Right ventricle myocardium superior (tissue), 1 donor: ENCODE data around the gene RNF213. TPM values are rescaled to one million over a fixed set of nuclear protein-coding genes. Genes with fewer than 3 reads are reported as not detected.
"Not testable (repeated sequence)": the region's sequence is repeated elsewhere in the genome, so short reads cannot be mapped to it uniquely, and the experiment has no call there.

ENCODE experiments used
- ATAC-seq: fragments of 200-7000 bp; cut with Tn5 transposase; one replicate; pipeline ENCODE4 v1.9.1; 2020; ENCODE audit warnings: mild to moderate bottlenecking; ENCODE audit not compliant: poor library complexity
- DNase-seq: peaks from one replicate; pipeline ENCODE4 v3.0.0-alpha.2; 2020
- intact Hi-C: fragments of 100-400 bp; cut with DNase I; formaldehyde crosslinking; loops from one replicate; pipeline ENCODE4 v1.11.2; 2022
- total RNA-seq: library from RNA; stranded (reverse); fragmentation: NEBNext Ultra II Directional; extraction: Animal tissue kit (Norgen Biotek cat#: 25700); gene quantifications from one replicate; pipeline ENCODE4 v1.2.1, GENCODE V29; 2021
- donor health status: DM: no; HTN: yes; CAD: no; lungs with severe emphysema.

Gene RNF213
- total RNA-seq, 1 donor from 2014 or later: 29.9 TPM

GRCh38 chr17:80285237-80285920 is 24.7 kb downstream of the RNF213 start:
- ATAC-seq: no peak
- intact Hi-C loops: no loop called here
- DNase-seq: no peak

GRCh38 chr17:80286638-80286960 is 25.9 kb downstream of the RNF213 start:
- DNase-seq (no peak), ATAC-seq (no peak)
- intact Hi-C loops: no loop called here

DNA sequence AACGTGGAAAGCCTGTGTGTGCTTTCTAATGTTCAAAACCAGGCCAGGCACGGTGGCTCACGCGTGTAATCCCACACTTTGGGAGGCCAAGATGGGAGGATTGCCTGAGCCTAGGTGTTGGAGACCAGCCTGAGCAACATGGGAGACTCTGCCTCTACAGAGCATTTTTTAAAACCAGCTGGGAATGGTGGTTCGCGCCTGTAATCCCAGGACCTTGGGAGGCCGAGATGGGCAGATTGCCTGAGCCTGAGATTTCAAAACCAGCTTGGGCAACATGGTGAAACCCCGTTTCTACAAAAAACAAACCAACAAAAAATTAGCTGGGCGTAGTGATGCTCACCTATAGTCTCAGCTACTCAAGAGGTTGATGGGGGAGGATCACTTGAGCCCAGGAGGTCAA is 26.4 kb downstream of the RNF213 start:
- ATAC-seq: no peak
- DNase-seq: no peak
- intact Hi-C loops: no loop called here

DNA sequence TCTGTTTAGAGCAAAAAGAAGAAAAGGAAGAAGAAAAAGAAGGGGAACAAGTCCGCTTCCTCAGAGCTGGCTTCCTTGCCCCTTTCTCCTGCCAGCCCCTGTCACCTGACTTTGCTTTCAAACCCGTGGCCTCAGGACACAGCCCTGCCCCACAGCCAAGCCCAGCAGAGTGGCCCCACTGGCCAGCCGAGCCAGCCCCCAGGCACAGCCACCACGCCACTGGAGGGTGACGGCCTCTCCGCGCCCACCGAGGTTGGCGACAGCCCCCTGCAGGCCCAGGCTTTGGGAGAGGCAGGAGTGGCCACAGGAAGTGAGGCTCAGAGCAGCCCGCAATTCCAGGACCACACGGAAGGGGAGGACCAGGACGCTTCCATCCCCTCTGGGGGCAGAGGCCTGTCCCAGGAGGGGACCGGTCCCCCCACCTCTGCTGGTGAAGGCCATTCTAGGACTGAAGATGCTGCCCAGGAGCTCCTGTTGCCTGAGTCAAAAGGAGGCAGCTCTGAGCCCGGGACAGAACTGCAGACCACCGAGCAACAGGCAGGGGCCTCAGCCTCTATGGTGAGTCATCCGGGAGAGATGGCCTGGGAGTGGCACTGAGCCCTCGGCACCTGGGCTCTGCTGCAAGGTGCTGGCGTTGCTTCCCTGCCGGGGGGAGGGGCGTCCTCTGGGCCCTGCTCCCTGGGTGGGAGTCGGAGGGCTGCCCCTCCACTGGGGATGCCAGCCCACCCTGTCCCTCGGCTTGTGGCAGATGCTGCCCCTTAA is 27.3 kb downstream of the RNF213 start:
- intact Hi-C loops: no loop called here

GRCh38 chr17:80289616-80290015 is 29.0 kb downstream of the RNF213 start:
- ATAC-seq: no peak
- intact Hi-C loops: no loop called here
- no peak for DNase-seq

More for the DNA sequence above, 27.3 kb downstream of the RNF213 start:
- ATAC-seq: no peak
- DNase-seq: no peak

GRCh38 chr17:80290156-80290555 is 29.5 kb downstream of the RNF213 start:
- no peak for DNase-seq
- intact Hi-C loops: no loop called here
- no peak for ATAC-seq

- ATAC-seq (no peak), DNase-seq (no peak)
- intact Hi-C loops: no loop called here
These were observed 30.6 kb downstream of the RNF213 start for GRCh38 chr17:80291260-80291659.

GRCh38 chr17:80291691-80292487 is 31.2 kb downstream of the RNF213 start:
- ATAC-seq (no peak), DNase-seq (no peak)
- intact Hi-C loops: no loop called here

- ATAC-seq (no peak), DNase-seq (no peak)
- intact Hi-C loops: no loop called here
These were observed 31.9 kb downstream of the RNF213 start for GRCh38 chr17:80292521-80292971.

GRCh38 chr17:80294210-80294609 is 33.6 kb downstream of the RNF213 start:
- ATAC-seq: peak; percentile 18
- intact Hi-C loops: no loop called here
- peak; percentile 38 for DNase-seq

- ATAC-seq (no peak), DNase-seq (peak; percentile 27)
- intact Hi-C loops: no loop called here
These were observed 34.0 kb downstream of the RNF213 start for GRCh38 chr17:80294653-80295052.

DNA sequence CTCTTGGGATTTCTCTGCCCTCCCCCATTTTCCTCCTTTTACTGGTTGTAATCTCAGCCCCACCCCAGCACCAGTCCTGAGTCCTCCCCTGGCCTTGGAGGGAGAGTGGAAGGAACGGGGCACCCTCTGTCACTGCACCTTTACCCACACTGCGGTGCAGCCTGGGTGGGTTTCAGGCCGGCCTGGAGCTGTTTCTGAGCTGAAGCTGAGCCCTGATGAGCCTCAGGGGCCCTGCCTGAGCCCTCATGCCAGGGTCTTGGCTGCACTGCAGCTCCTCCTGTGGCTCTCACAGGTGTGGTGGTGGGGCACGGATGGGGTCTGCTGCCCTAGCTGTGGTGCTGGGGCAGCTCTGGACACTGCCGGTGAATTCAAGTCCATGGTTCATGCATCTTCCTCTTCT is 34.5 kb downstream of the RNF213 start:
- DNase-seq: peak; percentile 11
- intact Hi-C loops: no loop called here
- no peak for ATAC-seq

GRCh38 chr17:80295559-80295958 is 34.9 kb downstream of the RNF213 start:
- intact Hi-C loops: no loop called here
- DNase-seq: no peak
- no peak for ATAC-seq

DNA sequence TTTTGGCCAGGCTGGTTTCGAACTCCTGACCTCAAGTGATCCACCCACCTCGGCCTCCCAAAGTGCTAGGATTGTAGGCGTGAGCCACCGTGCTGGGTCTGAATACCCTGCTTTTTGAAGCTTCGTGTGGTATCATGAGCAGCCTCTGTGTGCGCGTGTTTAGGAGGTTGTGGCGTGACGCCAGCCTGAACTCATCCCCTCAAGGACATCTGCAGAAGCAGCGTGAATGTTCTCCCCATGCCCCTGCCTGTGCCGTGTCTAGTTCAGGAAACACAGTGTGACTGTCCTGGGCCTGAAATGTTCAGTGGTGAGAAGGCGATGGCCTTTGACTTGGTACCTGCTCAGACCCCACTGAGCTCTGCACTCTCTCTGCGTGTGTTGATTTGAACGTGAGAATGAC is 35.6 kb downstream of the RNF213 start:
- DNase-seq (no peak), ATAC-seq (no peak)
- intact Hi-C loops: no loop called here

GRCh38 chr17:80297996-80298560 is 37.4 kb downstream of the RNF213 start:
- intact Hi-C loops: no loop called here
- DNase-seq (no peak), ATAC-seq (no peak)

DNA sequence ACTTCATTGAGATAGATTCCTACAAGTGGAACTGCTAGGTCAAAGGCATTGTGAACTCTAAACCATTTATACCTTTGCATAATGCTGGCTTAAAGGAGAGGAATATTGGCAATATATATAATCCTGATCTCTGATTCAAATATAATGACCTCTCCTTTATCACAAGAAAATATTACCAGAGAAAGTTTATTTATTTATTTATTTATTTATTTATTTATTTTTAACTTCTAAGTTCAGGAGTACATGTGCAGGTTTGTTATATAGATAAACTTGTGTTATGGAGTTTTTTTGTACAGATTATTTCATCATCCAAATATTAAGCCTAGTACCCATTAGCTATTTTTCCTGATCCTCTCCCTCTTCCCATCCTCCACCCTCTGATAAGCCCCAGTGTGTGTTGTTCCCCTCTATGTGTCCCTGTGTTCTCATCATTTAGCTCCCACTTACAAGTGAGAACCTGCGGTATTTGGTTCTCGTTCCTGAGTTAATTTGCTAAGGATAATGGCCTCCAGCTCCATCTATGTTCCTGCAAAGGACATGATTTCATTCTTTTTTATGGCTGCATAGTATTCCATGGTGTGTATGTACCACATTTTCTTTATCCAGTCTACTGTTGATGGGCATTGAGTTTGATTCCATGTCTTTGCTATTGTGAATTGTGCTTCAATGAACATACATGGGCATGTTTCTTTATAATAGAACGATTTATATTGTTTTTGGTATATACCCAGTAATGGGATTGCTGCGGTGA is 38.9 kb downstream of the RNF213 start:
- DNase-seq, intact Hi-C loops, ATAC-seq: not testable (repeated sequence)

DNA sequence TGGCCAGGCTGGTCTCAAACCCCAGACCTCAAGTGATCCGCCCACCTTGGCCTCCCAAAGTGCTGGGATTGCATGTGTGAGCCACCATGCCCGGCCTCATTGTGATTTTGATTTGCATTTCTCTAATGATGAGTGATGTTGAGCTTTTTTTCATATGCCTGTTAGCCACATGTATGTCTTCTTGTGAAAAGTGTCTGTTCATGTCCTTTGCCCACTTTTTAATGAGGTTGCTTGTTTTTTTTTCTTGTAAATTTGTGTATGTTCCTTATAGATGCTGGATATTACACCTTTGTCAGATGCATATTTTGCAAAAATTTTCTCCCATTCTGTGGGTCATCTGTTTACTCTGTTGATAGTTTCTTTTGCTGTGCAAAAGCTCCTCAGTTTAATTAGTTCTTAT is 40.1 kb downstream of the RNF213 start:
- intact Hi-C loops, ATAC-seq, DNase-seq: not testable (repeated sequence)

GRCh38 chr17:80303824-80304223 is 43.2 kb downstream of the RNF213 start:
- intact Hi-C loops: no loop called here
- no peak for ATAC-seq

More at GRCh38 chr17:80303824-80304223, 43.2 kb downstream of the RNF213 start:
- DNase-seq: no peak
